ENCODE measurements around the gene SHROOM3.

DNA sequence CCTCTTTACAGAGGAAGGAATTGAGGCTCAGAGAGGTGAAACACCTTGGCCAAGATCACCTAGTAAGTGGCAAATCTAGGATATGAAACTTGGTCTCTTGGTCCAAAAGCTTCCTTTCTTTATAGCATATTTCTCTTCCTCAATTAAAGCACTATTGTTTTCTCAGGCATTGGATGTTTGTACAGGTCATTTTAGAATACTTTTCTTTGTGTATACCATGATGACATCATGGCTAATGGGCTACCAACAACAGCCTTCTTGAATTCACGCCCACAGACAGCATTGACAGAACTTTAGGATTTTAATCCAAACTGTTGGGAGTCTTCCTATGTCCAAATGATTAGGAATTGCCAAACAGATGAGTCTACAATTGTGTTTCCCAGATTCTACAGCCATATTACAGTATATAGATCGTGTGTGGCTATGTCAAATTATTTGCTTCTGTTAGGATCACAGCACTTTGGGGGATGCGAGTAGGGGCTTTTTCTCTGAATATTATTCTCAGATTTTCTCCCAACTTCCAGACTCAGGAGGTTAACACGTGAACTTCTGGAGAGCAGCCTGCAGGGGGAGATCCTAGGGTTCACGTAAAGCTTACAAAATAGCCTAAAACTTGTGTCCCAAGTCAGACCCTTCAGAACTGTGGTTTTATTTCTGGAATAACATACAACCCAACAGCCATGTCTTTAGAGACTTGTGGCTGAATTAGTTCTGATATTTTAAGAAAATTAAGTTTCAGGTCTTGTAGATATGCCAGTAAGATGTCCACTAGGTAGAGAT, 191.8 kb downstream of the SHROOM3 start:
- TF ChIP-seq POLR2A (IDR thresholded peaks at IDR 0.05) (no peak), CTCF (IDR thresholded peaks at IDR 0.05) (peak in 1 of 6 experiments; percentile 17)
